Tibial nerve (tissue), 4 donors: Measurements from ENCODE around the gene ZNF557. TPM values are rescaled to one million over a fixed set of nuclear protein-coding genes. Genes with fewer than 3 reads are reported as not detected.
"Not testable (repeated sequence)": the region's sequence is repeated elsewhere in the genome, so short reads cannot be mapped to it uniquely, and the experiment has no call there.

ENCODE experiments used
- DNase-seq, 2 donors: peaks; one replicate each; pipeline ENCODE4 v3.0.0-alpha.2; 2019; ENCODE audit warnings: low spot score in 2 of 2
- H3K27ac ChIP-seq, 4 donors: fragments of 200-600 bp; sonication (generic) in 3 of 4; one replicate each; pipeline ENCODE4 v1.5.1; 2017 to 2019; ENCODE audit warnings: mild to moderate bottlenecking in 1 of 4
- H3K27me3 ChIP-seq, 2 donors: fragments of 200-600 bp; sonication (generic) in 1 of 2; one replicate each; pipeline versions ENCODE4 v1.5.1 to v1.6.0; 2017 to 2019
- H3K36me3 ChIP-seq, 3 donors: fragments of 200-600 bp; sonication (generic); one replicate each; pipeline ENCODE4 v1.5.1; 2018 to 2019
- H3K4me1 ChIP-seq, 4 donors: fragments of 200-600 bp; sonication (generic) in 3 of 4; one replicate each; pipeline ENCODE4 v1.5.1; 2017 to 2019
- H3K4me3 ChIP-seq, 4 donors: fragments of 200-600 bp; sonication (generic) in 3 of 4; one replicate each; pipeline ENCODE4 v1.5.1; 2017 to 2019; ENCODE audit warnings: mild to moderate bottlenecking in 1 of 4, moderate library complexity in 1 of 4
- H3K9me3 ChIP-seq, 4 donors: fragments of 200-600 bp; sonication (generic) in 3 of 4; one replicate each; pipeline ENCODE4 v1.5.1; 2017 to 2019
- CTCF ChIP-seq, 5 experiments: fragments of 200-600 bp in 3 of 5; fragments of 450-650 bp in 2 of 5; sonication (generic) in 3 of 5; IDR thresholded peaks; one replicate each; pipeline ENCODE4 v1.5.1; 2016 to 2019; ENCODE audit warnings: antibody characterized with exemption in 5 of 5, mild to moderate bottlenecking in 3 of 5, moderate library complexity in 2 of 5
- EP300 ChIP-seq, 2 donors: sonication (generic); formaldehyde crosslinking; IDR thresholded peaks; one replicate each; pipeline ENCODE4 v1.6.1; 2017; ENCODE audit warnings: antibody characterized with exemption in 2 of 2, mild to moderate bottlenecking in 1 of 2
- POLR2A ChIP-seq, 2 donors: fragments of 450-650 bp; IDR thresholded peaks; one replicate each; pipeline ENCODE4 v1.6.1; 2017; ENCODE audit warnings: antibody characterized with exemption in 2 of 2, mild to moderate bottlenecking in 2 of 2, moderate library complexity in 2 of 2
- WGBS, 2 donors: methylation state at CpG; one replicate each; pipeline ENCODE4 v1.1.5; 2018; 5-methylcytosine and 5-hydroxymethylcytosine counted together
- total RNA-seq, 4 donors: library from RNA; depleted of rRNA; stranded (reverse); fragments of >200 nt; gene quantifications; one replicate each; pipeline ENCODE4 v1.1.0, GENCODE V29; 2016

Gene ZNF557
- total RNA-seq, 4 donors from 2014 or later = 7.3 to 14.6 (median 9.8) TPM

DNA sequence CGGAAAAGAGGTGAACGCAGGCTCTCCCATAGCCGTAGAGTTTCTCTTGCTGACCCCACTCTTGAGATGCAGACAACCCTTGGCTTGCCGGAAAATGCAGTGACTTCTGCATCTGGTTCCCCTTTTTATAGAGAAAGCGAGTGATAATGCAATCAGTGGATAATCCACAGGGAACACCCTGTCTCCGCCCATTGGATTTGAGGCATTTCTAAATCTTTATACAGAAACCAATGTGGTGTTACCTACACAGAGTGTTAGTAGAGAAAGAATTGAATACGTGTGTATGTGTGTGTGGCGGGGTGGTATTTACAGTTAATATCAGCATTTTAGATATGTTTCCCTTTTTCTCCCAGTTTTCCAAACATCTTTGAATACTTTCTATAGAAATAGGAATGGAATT lies 10.9 kb upstream of the ZNF557 start, which contains the start of gene MBD3L3:
TSS of gene MBD3L3 (minus strand) at position 101 of the 400 bp plus-strand sequence. CDS start at position 30, 71 bp downstream.
- not testable (repeated sequence) for DNase-seq, H3K4me1 ChIP-seq, H3K27me3 ChIP-seq, H3K36me3 ChIP-seq, H3K4me3 ChIP-seq, H3K9me3 ChIP-seq, H3K27ac ChIP-seq
- no CpG with 5 or more reads among the region's 8 CpGs for WGBS, 2 donors

DNA sequence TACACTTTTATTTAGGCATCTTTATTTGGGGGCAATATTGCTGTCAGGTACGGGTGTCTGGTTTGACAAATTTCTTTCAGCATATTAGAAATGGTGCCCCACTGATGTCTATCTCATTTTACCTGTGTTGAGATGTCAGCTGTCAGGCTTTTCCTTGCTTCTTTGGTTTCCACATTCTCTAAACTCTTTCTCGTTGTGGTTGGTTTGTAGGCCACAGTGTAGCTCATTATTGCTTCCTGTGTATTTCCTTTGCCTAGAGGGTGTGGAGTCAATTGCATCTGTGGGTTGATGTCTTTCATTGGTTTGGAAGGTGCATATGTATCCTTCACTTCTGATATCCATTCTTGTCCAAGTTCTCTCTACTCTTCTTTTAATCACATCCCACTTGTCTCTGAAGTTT lies 9.5 kb upstream of the ZNF557 start:
- H3K27ac ChIP-seq, H3K36me3 ChIP-seq, DNase-seq, H3K4me3 ChIP-seq, H3K27me3 ChIP-seq, H3K9me3 ChIP-seq, H3K4me1 ChIP-seq: not testable (repeated sequence)
- 66 to 68% methylated on average over 2 of the region's 2 CpGs for WGBS, 2 donors

DNA sequence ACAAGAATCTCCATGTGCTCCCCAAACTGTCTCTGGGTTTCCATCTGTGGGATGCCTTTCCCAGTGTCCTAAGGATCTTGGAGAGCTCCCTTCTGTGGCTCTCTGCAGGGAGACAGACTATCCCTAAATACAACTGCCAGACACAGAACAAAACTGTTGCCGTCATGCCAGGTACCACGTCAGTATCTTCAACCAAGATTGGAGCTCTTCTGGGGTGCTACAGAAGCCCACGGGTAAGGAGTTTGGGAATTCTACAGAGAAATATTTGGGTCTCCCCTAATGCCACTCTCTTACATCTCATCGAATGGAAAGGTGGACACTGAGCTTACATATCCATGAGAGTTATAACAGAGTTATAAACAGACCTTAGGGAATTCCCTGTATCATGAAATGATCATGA lies 6.2 kb upstream of the ZNF557 start:
- WGBS, 2 donors = 79 to 91% methylated on average over 4 of the region's 4 CpGs
- Histone ChIP-seq H3K4me1 (no peaks in the 10 kb centered on the region), H3K4me3 (no peak overlapping the region), H3K27ac (no peak overlapping the region), H3K9me3 (no peaks in the 10 kb centered on the region), H3K27me3 (no peaks in the 10 kb centered on the region), H3K36me3 (no peaks in the 10 kb centered on the region)
- DNase-seq = no peak
- no peak for TF ChIP-seq EP300 (IDR thresholded peaks at IDR 0.05)

- no peak overlapping the region for H3K27ac ChIP-seq
- H3K27me3 ChIP-seq = no peaks in the 10 kb centered on the region
- 86 to 91% methylated on average over 9 of the region's 9 CpGs for WGBS, 2 donors
Measured at GRCh38 chr19:7063764-7064418, 5.6 kb upstream of the ZNF557 start.

DNA sequence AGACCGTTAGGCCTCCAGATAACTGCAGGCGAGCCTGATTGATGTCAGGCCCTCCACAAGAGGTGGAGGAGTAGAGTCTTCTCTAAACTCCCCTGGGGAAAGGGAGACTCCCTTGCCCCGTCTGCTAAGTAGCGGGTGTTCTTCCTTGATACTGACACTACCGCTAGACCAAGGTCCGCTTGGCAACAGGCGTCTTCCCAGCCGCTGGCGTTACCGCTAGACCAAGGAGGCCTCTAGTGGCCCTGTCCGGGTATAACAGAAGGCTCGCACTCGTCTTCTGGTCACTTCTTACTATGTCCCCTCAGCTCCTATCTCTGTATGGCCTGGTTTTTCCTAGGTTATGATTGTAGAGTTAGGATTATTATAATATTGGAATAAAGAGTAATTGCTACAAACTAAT lies 2.4 kb upstream of the ZNF557 start:
- H3K4me3 ChIP-seq, H3K9me3 ChIP-seq, H3K27ac ChIP-seq, DNase-seq, H3K27me3 ChIP-seq: not testable (repeated sequence)
- 45 to 60% methylated on average over 13 of the region's 13 CpGs for WGBS, 2 donors
- Histone ChIP-seq H3K4me1 (peaks cover 0 to 10% (median 7%) of the 10 kb centered on the region in 4 donors), H3K36me3 (peaks cover 0 to 16% (median 0%) of the 10 kb centered on the region in 3 donors)

More at GRCh38 chr19:7063764-7064418, 5.6 kb upstream of the ZNF557 start:
- no peaks in the 10 kb centered on the region for H3K4me1 ChIP-seq
- no peak for TF ChIP-seq CTCF (IDR thresholded peaks at IDR 0.05)
- no peak for TF ChIP-seq EP300 (IDR thresholded peaks at IDR 0.05)
- no peak for TF ChIP-seq POLR2A (IDR thresholded peaks at IDR 0.05)
- no peak overlapping the region for H3K4me3 ChIP-seq
- no peak for DNase-seq
- H3K9me3 ChIP-seq = no peaks in the 10 kb centered on the region
- H3K36me3 ChIP-seq = no peaks in the 10 kb centered on the region

DNA sequence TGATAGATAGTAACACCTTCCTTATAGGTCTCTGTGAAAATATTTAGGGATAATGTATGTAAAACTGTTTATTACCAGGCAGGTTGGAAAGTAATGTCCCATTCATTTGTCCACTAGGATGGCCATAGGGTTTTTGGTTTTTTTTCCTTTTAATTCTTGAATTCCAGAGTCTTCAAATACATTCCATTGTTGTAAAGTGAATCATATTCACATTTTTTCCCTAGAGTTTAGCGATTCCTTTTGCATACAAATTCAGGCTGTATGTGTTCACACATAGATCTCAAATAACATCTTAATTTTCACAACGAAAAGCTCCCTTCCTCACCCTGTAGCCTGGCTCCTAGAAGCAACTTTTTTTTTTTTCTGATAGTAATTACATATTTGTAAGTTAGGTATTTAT lies 1.8 kb upstream of the ZNF557 start:
- Histone ChIP-seq H3K4me1 (peaks cover 0 to 10% (median 7%) of the 10 kb centered on the region in 4 donors), H3K4me3 (no peak overlapping the region), H3K9me3 (no peaks in the 10 kb centered on the region), H3K27ac (no peak overlapping the region), H3K27me3 (no peaks in the 10 kb centered on the region), H3K36me3 (peaks cover 2 to 22% (median 6%) of the 10 kb centered on the region in 3 donors)
- TF ChIP-seq EP300 (IDR thresholded peaks at IDR 0.05) (no peak), CTCF (IDR thresholded peaks at IDR 0.05) (no peak), POLR2A (IDR thresholded peaks at IDR 0.05) (no peak)
- DNase-seq = no peak
- 84 to 89% methylated on average over 2 of the region's 2 CpGs for WGBS, 2 donors

GRCh38 chr19:7068599-7068998 lies 904 bp upstream of the ZNF557 start:
- Histone ChIP-seq H3K4me1 (peaks cover 0 to 10% (median 7%) of the 10 kb centered on the region in 4 donors), H3K27me3 (no peaks in the 10 kb centered on the region), H3K9me3 (peaks cover 0 to 3% (median 0%) of the 10 kb centered on the region in 4 donors), H3K4me3 (peak overlapping the region in 2 of 4 donors; percentile 84 to 99), H3K36me3 (peaks cover 2 to 31% (median 10%) of the 10 kb centered on the region in 3 donors), H3K27ac (peak overlapping the region in 3 of 4 donors; percentile 69 to 92 (median 80))
- DNase-seq = no peak
- 82 to 84% methylated on average over 6 of the region's 6 CpGs for WGBS, 2 donors
- no peak for TF ChIP-seq POLR2A (IDR thresholded peaks at IDR 0.05)
- TF ChIP-seq EP300 (IDR thresholded peaks at IDR 0.05) = no peak
